Activated gamma-delta T cell treated with anti-CD3 and anti-CD28 coated beads, Interleukin-2, amount 50 U/mL, for 16 hours (primary cell): ENCODE data around the gene CLSTN3.
"Not testable (repeated sequence)": the region's sequence is repeated elsewhere in the genome, so short reads cannot be mapped to it uniquely, and the experiment has no call there.

ENCODE experiments used
- DNase-seq: peaks from one replicate; pipeline ENCODE4 v3.0.0-alpha.2; 2020; ENCODE audit warnings: low read depth

The CLSTN3 gene

DNA sequence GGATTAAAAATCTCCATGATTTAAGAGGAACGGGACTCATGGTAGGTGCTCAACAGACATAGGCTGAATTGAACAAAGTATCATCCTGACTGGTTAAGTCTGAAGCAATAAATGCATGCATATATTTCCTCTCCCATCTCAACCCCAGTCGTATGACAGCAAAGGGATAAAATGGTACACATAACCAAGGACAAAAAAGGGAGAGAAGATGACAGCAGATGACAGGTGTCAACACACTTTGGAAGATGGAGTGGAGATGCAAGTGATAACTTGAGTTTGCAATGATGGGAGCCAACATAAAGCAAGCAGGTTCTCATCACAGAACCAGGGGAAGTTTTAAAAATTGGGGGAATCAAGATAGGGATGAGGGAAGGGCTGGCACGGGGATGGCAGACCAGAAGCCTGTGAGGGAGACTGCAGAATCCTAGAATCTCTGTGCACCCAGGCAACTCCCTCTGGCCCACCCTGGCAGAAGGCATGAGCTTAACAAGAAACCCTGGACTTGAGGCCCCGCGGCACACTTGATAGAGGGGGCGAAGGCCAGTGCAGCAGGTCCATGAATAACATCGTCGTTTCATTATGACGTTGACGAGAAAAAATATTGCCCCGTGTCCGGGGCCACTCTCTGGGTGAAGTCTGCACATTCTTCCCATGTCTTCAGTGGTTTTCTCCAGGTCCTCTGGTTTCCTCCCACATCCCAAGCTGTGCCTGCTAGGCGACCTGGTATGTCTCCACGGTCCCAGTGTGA is 26.2 kb upstream of the CLSTN3 start:
- no peak for DNase-seq

DNA sequence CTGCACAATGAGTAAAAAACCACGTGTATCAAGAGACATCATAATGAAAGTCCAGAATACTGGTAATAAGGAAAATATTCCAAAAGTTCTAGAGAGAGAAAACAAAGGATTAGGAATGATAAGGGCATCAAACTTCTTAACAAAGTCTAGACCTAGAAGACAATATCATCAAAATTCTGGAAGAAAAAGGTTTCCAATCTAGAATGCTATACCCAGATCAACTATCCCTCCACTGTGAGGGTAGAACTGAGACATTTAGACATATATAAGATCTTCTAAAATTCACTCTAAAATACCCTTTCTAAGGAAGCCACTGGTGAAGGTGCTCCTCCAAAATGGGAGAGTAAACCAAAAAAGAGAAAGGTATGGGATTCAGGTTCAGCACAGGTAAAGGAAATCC is 24.1 kb upstream of the CLSTN3 start:
- DNase-seq = no peak

DNA sequence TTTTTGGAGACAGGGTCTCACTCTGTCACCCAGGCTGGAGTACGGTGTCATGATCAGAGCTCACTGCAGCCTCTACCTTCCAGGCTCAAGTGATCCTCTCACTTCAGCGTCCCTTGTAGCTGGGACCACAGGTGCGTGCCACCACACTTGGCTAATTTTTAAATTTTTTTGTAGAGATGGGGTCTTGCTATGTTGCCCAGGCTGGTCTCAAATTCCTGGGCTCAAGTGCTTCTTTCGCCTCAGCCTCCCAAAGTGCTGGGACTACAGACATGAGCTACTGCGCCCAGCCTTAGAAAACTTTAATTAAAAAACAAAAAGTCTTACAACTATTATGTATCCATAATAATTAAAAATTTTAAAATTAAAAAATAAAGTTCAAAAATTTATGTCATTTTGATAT is 23.0 kb upstream of the CLSTN3 start:
- not testable (repeated sequence) for DNase-seq

DNA sequence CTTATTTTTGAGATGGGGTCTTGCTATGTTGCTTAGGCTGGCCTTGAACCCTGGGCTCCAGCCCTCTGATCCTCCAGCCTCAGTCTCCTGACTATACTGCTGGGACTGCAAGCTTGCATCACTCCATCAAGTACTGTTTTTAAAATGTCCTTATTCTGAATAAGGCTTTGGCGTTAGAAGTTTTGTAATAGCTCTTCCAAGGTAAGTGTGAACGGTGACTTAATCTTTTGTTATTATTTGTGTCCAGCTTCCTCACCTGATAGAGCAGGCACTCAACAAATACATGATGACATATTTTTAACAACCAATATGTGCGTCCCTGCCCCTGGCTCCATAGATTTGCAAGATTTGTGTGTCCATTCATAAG is 22.6 kb upstream of the CLSTN3 start:
- DNase-seq = no peak

DNA sequence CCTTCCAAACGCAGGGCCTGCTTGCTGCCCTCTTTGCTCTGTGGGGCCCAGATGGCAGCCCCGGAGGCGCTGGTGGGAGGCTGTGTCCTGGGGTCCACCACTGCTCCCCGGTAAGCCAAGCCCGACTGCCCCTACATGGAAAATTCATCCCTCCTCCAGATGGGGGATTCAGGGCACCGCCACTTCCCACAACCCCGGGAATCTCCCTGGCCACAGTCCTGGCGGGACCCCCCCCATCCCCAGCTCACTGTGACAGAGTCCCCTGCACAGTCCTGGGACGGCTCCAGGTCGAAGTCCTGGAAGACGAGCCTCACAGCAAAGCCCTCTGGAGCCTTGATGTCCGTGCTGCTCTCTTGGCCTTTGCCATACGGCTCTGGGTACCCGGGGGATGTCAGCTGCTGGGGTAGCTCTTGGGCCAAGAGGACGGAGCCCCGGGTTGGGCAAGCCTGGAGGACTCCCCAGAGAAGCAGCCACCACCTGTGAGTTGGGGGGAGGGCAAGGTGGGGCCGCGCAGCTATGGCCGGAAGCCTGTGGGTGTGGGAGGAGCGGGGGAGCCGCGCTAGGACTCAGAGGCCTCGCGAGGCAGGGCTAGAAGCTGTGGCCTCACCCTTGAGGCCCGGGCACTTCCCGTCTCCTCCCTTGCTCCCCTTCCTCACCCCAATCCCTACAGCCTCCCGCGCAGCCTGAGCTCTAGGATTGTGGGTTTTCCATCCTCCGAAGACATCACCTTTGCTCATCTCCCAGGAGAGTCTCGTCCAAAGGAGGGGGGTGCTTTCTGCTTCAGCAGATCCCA is 22.0 kb upstream of the CLSTN3 start:
- DNase-seq = peak; percentile 57

DNA sequence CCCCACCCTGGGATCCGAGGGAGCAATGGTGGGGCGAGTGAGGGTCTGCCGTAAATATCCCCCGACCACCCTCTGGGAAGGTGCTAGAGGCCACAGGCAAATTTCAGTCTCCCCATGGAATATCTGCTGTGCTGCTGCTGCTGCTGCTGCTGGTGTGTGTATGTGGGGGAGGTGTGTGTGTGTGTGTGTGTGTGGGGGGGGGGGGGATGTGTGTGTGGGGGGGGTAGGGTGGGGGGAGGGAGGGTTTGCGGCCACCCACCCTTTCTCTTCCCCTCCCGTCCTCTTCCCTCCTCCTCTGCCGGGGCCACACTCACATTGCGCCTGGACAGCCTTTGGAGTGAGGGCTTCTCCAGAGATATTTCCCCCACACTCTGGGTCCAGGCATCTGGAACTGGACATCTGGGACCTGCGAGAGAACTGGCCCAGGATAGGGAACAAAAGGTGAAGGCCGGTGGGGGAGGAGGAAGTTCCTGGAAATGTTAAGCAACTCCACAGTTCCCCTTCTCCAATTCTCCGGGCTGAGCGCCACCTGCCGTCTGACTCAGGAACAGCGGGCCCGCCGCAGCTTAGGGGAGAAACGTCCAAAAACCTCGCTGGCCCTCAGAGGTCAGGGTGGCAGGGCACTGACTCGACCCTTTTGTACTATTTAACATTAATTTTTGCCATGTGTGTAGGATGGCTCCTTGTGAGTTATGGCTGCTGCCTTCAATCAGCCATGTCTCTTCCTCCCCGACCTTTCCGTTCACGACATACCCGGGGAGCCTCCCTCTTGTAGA is 21.2 kb upstream of the CLSTN3 start, which contains the start of gene C1RL:
Gene C1RL (minus strand): TSS at position 419 of the 776 bp plus-strand sequence. CDS start 34 bp downstream, at position 385.
- peak; percentile 75 for DNase-seq

DNA sequence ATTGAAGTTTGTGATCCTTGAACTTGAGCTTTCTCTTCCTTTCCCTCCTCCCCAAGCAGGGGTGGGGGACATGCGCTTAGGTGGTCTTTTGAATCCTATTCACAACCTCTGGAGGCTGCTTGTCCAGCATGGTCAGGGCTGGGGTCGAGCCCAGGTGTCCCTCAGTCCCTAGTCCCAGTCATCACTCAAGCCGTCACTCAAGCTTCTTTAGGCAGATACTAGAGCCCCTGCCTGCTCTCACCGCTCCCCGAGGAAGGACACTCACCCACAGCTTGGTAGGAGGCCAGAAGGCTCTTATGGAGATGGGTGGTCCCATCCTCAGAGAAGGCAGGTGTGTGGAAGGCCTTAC is 20.6 kb upstream of the CLSTN3 start:
- no peak for DNase-seq

DNA sequence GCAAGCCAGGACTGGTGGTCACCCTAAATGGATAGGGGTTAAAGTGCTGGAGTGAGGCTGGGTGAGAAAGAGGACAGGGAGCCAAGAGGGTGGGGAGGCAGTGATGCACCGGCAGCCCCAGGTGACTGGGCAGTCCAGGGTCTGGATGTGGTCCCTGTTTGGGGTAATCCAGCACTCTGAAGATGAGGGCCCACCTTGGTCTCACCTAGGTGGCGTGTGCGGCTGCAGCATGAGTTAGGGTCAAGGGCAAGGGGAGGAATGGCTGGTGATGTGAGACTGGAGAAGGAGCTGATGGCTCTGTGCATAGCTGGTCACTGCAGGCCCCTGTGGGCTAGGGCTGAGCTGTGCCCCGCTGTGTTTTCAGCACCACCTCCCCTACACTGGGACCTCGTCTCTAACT is 19.5 kb upstream of the CLSTN3 start:
- DNase-seq = no peak

DNA sequence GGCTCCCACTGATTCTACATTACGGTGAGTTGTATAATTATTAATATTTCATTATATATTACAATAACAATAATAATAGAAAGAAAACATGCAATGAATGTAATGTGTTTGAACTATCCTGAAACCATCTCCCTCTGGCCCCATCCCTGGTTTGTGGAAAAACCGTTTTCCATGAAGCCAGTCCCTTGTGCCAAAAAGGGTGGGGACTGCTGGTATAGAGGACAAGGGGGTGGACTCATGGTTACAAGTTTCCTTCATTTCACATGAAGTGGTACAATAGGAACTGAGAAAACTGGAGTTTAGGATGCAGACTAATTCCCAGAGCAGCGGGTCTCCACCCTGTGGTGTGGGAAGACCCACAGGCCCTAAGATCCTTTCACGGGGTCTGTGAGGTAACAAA is 18.1 kb upstream of the CLSTN3 start:
- no peak for DNase-seq

DNA sequence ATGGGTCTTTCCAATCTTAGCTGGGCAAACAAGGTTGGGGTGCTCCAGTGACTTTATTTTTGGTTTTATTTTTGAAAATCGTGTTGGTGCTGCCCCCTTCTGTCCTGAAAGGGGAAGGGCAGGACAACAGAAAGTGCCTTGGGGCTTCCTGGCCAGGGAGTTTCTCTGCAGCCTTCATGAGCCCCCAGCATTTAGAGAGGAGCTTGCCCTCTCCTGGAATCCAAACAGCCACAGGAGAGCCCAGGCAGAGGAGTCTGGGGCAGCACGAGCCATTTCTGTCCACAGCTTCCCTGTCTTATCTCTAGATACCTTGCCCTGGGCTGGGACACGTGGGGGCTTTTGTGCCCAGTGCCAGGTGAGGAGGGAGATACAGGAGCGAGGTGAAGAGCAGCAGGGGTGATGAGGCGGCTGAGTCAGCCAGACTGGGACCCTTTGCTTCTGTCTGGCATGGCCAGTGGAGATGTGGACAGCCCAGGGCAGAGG is 16.7 kb upstream of the CLSTN3 start:
- peak; percentile 32 for DNase-seq

DNA sequence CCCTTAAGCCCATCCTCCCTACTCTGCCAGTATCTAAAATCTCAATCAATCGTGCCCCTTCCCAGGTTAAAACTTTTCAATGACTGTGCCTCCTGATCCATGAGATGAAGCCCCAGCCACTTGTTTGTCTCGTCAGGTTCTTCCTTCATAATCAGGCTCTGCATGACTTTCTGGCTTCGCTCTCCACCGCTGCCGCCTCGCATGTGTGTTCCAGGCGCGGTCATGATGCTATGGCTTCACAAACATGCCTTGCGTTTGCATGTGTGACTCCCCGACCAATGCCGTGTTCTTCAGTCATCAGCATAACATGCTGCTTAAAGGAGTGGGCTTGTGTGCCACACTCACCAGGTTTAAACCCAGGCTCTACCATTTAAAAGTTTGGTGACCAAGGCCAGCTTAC is 16.2 kb upstream of the CLSTN3 start:
- no peak for DNase-seq

DNA sequence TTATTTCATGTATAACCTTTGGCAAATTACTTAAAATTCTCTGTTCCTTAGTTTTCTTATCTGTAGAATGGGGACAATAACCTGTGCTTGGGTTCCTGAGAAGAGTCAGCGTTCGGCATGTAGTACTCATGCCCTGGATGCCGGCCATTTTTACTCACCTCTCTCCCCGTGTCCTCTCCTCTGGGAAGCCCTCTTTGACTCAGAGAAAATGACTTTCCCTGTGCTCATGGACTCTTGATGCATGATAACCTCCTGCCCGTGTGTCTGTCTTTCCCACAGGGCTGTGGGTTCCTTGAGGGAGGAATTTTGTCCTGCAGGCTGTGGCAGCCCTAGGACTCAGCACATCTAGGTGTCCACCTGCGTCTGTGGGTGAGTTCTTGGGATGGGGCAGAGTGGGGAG is 15.3 kb upstream of the CLSTN3 start:
- DNase-seq = no peak

DNA sequence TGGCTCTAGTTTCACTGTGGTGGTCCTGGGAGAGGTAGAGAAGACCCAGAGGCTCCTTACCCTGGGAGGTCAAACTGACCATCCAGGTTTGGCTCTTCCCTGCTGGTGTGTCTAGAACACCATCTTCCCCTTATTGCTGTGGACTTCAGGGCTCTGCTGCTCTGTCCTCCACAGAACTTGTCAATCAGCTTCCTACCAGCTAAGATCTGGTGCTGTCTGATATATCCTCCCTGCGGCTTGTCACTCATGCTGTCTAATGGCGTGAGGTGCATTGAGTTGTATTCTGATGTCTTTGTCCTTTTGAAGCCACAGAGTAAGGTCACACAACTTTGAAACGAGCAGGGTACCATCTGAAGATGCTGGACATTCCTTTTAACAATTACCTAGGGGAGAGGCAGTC is 14.0 kb upstream of the CLSTN3 start:
- DNase-seq = no peak

DNA sequence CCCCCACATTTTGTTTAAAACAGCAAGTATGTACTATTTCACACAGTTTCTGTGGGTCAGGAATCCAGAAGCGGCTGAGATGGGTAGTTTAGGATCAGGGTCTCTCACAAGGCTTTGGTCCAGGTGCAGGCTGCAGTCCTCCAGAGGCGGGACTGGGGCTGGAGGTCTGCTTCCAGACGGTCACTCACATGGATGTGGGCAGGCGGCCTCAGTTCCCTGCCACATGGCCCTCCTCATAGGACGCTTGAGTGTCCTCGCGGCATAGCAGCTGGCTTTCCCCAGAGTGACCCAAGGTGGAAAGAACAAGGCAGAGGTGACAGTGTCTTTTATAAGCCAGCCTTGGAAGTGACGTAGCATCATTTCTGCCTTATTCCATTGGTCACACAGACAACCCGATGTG is 13.3 kb upstream of the CLSTN3 start:
- DNase-seq = no peak

DNA sequence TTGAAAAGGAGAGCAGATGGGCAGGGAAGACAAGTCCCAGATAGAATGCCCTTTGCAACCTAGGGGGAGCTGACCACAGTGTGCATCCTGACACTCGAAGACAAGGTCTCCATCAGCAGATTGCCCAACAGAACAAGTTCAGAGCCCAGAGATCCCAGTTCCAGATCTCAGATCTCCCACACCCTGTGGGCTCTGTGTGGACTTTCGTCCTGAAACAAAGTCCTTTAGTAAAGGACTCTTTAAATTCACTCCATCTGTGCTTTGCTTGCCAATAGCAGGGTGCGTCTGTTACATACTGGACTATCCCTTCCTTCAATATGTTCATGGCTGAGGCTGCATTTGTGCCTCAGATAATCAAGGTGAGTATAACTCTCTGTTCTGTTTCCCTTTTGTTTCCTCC is 12.5 kb upstream of the CLSTN3 start:
- no peak for DNase-seq

DNA sequence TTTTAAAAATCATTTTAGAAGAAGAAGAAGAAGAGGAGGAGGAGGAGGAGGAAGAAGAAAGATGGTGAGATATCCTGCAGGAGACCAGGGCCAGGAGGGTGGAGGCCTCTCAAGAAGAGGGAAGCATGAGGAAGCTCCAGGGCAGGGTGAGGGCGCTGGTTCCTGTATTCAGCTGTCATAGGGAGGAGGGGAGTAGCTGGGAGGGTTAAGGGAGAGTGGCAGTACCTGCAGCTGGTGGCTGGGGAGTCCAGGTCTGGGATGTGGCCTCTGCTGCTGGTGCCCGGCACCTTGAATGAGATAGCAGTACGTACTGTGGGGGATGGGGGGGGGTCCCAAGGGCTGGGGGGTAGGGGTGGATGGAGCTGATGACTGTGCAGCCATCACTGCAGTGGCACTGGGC is 11.3 kb upstream of the CLSTN3 start:
- DNase-seq = no peak

DNA sequence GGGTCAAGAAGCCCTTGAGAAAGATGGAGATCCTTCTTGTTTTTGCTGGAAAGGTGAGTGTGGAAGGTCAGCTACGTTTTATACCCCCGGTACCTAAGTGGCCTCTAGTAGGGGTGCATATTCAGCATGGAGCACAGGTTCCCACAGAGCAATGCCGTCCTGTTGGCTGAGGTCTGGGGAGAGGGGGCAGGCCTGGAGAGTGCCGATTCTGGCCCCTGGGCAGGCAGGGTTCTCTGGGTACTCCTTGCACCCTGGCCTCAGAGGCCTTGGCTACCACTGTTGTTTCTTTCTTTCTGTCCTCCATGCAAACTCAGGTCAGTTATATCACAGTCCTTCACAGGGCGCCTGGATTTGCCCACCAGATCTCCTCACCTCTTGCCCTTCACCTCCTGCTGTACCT is 10.0 kb upstream of the CLSTN3 start:
- no peak for DNase-seq

DNA sequence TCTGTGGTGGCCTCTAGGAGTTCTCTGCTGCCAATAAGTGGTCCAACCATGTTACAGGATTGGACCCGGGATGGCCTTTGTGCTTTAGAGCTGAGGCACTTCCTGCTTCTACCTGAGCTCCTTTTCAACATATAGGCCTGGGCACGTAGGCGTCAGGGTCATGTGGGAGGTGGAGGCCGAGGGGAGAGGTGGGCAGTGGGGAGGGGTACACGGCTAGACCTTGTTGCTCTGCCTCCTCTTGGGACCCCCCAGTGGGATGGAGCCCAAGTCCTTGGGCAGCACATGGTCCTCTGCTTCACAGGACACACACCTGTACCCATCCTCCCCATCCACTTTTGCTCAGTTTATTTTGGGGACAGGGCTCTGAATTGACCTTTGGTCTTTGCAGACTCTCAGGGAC is 8.8 kb upstream of the CLSTN3 start:
- no peak for DNase-seq

DNA sequence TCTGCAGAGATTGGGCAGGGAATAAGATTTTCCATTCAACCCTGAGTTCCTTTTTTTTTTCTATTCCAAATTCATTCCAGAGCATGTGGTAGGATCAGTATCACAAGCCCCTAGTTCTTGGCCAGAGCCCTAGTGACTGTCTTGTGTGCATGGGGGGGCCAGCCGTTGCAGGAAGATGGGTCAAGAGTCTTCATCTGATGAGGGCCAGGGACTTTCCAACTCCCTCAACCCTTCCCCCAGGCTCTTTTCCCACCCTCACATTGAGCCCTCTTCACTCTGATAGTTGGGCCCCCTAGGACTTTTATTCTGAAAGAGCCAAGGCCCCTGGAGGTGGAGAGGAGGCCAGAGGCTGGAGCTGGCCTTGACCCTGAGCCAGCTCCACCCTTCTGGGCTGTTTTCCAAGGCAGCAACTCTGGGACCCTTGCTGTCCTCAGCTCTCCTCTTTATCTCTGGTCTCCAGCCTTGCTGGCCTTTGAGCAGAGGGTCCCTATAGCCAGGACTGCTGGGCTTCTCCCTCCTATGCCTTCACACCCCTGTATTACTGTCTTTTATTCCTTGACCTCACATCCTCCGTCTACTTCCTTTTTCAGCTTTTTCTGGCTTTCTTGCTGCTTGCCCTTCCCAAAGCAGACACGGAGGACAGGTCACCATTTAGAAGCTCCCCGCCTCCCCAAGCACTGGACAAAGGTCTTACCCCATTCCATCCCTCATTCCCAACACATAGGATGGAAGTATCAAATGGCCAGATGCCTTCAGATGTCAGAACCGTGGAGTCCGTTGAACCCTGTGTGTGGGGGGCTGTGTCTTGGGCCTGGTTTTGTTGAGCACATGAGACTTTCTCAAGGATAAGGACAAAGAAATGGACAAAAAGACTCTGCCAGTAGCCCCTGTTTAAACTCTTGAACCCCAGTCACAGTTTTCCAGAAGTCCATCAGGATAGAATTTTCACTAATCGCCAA is 7.1 kb upstream of the CLSTN3 start:
- DNase-seq = no peak

DNA sequence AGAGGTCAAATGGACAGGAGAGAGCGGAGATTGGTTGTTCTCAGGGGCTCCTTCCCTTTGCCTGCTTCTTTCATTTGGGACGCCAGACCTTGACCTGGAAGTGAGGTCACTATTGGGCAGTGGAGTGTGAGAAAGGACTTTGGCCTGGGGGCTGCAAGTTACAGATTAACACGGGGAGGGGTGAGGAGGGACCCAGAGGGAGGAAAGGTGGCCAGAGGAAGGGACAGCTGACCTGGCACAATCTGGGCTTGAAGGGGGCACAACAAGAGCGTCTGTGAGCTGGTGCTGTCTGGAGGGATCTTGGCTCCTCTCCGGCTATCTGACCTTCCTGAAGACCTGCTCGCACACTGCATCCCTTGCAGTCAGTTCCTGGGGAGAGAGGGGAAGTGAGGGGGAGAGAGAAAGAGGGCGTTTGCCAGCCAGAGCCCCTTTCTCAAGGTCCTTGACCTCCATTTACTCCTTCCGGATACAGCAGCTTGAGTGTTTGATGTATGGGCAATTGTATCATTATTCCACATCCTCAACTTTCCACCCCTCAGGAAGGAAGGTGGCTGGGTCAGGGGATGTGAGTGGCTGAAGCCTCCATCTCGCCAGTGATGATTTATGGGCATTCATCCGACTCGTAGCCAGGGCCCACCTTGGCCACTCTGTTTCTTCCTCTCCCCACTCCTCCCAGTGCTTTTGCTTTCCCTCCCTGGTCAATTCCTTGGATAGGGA is 6.2 kb upstream of the CLSTN3 start:
- DNase-seq = no peak

DNA sequence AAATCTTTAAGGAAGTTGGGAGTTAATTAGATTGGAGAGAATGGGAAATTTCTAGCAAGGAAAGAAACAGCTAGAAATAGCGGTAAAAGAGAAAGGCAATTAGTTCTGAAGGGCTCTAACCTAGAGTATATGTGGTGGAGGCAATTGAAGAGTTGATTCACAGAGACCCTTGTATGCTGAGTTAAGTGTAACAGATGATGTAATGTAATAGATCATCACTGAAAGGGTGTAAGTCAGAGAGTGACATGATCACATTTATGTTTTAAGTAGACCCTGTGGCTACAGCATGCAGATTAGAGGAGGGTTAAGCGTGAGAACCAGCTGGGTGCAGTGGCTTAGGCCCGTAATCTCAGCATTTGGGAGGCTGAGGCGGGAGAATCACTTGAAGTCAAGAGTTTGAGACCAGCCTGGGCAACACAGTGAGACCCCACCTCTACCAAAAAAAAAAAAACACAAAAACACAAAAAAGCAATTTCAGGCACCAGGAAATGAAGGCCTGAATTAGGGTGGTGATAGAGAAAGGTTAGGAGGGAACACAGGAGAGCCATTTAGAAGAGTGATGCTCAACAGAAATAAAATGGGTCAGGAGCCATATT is 4.4 kb upstream of the CLSTN3 start:
- no peak for DNase-seq
